ENCODE data around the gene EYA2.

EYA2 gene

GRCh38 chr20:47038566-47039560, 144.2 kb downstream of the EYA2 start:
- no peak for DNase-seq

DNA sequence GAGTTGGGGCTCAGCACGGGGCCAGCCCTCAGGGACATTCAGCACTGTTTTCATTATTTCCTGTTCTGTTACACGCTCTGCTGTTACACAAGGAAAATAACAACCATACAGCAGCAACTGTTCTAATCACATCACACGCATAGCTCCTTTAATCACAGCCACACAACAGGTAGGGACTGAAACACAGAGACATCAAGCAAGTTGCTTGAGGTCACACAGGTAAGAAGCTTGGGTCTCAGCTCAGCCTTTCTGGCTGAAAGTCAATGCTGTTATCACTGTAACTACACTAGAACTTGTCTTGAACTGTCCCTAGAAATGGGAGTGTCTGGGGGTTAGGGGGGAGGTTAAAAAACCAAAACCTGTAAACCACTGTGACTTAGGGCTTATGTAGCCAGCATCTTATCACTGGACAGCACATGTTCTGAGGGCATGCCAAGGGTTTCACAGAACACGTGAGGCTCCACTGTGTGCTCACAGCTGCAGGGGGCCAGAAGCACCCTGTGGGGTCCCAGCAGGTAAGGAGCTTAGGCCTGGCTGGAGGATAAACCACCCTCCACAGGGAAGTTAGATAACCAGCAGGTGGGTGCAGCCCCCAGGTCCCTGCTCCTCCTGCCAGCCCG, 146.0 kb downstream of the EYA2 start:
- no peak for DNase-seq

DNA sequence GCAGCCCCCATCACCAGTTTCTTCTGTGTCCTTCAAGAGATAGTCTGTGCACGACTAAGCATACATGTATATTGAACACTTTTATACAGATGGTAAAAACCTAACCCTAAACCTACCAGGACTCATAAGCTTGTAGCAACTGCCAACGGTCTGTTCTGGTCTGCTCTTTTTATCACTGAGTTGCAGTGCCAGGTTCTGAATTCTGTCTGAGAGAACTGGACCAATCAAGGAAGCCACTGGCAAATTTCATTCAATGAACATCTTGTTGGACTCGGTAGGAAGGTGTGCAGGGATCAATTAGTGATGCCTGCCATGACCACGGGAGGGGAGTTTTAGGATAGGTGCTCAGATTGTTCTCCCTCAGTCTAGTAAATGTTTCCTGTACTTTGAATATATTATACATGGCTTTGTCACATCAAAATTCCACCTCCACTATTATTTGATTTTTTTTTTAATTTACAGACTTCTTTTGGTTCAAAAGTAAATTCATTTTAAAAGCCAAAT, 146.8 kb downstream of the EYA2 start:
- DNase-seq, result no peak

- DNase-seq, result no peak
These were observed 147.8 kb downstream of the EYA2 start for GRCh38 chr20:47042464-47042863.

- no peak for DNase-seq
These were observed 148.4 kb downstream of the EYA2 start for GRCh38 chr20:47043086-47043485.

GRCh38 chr20:47044938-47045337, 150.3 kb downstream of the EYA2 start:
- DNase-seq, result no peak

GRCh38 chr20:47048054-47048453, 153.4 kb downstream of the EYA2 start:
- no peak for DNase-seq

DNA sequence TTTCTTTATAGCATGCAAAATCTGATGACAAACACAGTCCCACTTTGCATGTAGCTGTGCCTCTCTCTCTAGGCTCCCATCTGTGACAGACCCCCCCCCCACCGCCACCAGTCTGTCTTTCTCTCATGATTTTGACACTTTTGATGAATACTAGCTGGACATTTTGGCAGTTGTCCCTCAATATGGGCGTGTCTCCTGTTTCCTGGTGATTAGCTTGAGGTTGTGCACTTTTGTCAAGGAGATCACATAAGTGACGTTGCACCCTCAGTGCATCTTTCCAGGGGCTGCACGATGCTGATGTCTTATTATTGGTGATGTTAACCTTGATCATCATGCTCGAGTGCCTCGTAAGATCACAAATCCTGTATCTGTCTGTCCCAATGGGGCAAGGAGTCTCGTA, 155.1 kb downstream of the EYA2 start:
- no peak for DNase-seq

- no peak for DNase-seq
These were observed 156.4 kb downstream of the EYA2 start for GRCh38 chr20:47050996-47051395.

DNA sequence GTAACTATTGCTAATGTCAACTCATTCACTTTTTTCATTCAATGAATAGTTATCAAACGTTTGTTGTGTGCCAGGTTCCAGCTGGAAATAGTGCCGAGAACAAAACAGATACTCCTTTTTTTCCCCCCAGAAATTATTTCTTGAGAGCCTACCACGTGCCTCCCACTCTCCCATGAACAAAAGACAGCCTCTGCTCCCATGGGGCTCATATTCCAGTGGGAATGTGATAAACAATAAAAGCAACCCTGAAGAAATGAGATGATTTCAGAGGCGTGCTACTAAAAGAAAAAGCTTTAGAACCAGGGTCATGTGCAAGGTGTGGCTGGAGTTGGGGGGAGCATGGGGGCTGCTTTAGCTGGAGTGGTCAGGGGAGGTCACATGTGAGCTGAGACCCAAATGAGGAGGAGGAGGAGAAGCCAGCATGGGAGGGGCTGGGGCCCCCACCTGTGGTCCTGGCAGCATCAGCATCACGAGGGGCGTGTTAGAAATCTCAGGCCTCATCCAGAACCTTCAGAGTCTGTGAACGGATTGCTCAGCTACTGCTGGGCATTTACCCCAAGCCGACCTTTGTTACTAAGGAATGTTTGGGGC, 157.4 kb downstream of the EYA2 start:
- DNase-seq, result no peak

DNA sequence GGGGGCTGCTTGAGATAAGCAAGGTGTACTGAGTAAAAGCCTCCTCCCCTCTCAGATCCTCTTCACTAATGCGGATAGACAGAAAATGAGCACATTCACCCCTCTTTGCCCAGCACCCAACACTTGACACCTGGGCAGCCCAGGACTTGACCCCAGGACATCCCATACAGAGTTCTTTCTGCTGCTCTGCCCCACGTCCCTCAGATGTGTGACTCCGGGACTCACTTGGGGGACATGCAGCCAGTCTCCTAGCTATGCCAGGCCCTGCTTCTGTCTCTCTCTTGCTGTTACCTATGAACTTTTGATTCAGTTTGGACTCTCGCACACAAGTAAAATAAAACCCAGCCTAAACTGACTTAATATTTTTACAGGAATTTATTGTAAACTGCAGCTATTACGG, 159.9 kb downstream of the EYA2 start:
- DNase-seq, result no peak

- DNase-seq, result no peak
These were observed 160.3 kb downstream of the EYA2 start for GRCh38 chr20:47054945-47055344.

GRCh38 chr20:47055699-47056369, 161.2 kb downstream of the EYA2 start:
- DNase-seq, result peak; percentile 65

GRCh38 chr20:47057661-47058060, 163.0 kb downstream of the EYA2 start:
- no peak for DNase-seq

GRCh38 chr20:47058236-47058635, 163.6 kb downstream of the EYA2 start:
- DNase-seq, result no peak

DNA sequence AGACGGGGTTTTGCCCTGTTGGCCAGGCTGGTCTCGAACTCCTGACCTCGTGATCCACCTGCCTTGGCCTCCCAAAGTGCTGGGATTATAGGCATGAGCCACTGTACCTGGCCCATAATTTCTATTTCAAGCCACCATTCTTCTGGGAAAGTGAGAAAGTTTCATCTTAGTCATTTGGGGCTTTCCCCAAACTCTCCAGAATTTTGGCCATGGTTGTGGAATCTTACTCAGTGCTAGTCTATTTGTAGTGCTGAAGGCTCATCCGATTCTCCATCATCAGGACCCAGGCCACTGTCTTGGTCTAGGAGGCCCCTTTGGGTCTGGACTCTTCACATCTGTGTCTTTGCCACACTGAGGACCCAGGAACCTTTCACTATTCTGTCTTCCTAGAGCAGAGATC, 164.9 kb downstream of the EYA2 start:
- no peak for DNase-seq

DNA sequence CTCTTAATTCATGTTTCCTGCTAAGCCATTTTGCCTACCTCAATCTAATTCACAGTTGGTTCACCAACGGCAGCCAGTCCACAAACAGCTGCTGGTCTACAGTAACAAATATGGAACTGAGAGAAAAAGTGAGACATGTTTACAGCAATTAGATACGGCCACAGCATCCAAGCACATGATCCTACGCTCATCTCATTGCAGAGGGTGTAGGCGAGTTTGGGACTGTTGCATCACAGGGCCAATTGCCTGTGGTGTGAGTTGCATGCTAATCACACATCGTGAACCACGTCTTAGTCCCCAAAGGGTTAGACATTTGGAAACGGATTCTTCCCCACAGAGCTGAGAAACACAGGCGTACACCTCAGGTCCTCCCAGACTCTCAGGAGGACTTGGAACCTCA, 166.9 kb downstream of the EYA2 start:
- no peak for DNase-seq

- DNase-seq, result no peak
These were observed 167.7 kb downstream of the EYA2 start for GRCh38 chr20:47062226-47062890.

GRCh38 chr20:47063407-47063806, 168.8 kb downstream of the EYA2 start:
- no peak for DNase-seq

- DNase-seq, result no peak
These were observed 169.2 kb downstream of the EYA2 start for GRCh38 chr20:47063808-47064207.

DNA sequence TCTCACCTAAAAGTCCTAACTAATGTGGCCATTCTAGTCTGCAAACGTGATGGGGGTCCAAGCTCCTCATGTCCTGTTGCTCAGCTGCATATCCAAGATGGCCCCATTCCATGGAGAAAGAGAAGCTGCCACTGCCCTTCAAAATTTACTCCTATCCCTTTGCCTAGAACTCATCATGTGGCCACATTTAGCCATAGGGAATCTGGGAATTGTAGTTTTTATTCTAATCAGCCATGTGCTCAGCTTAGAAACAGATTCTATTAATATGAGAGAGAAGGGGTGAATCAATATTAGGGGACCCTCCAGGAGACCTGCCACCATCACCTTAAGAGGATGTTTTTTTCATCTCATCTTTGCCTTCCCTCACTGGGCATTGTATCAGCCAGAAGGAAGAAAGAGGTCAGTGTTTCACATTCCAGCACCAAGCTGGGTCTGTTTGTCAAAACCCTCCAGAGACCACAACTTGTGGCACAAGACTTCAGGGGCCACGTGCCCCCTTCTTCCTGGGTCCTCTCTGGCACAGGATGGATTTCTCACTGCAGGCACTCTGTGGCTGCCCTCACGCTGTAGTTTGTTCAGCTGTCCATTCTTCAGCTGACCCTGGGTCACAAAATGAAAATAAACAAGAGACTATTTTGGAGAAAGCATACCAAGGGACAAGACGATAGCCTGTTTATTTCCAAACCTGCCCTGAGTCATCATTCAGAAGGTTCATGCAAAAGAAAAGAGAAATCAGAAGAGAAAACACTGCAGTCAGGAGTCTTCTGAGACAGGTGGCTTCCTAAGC, 172.0 kb downstream of the EYA2 start:
- DNase-seq, result no peak

Data from fibroblast of skin of abdomen (primary cell).